Fibroblast of villous mesenchyme (primary cell): ENCODE measurements around the gene RTN4RL2. TPM values are rescaled to one million over a fixed set of nuclear protein-coding genes. Genes with fewer than 3 reads are reported as not detected.

Experiments
- DNase-seq: peaks from one replicate; pipeline ENCODE4 v3.0.0-alpha.2; 2010; ENCODE audit warnings: low read depth
- H3K4me3 ChIP-seq: 2 replicates; pipeline ENCODE4 v1.5.1; 2011; ENCODE audit warnings: low read depth, mild to moderate bottlenecking, low read length
- CTCF ChIP-seq: IDR thresholded peaks from 2 replicates; pipeline ENCODE4 v1.5.1; 2012; ENCODE audit warnings: low read depth, mild to moderate bottlenecking, low read length; ENCODE audit not compliant: insufficient read depth
- total RNA-seq: library from RNA; depleted of rRNA; stranded (reverse); fragments of >200 nt; gene quantifications from 2 replicates; pipeline ENCODE4 v1.2.3, GENCODE V29; 2012

Gene RTN4RL2
- total RNA-seq, 1 donor, result not detected

GRCh38 chr11:57480409-57481137 lies 20.2 kb downstream of the RTN4RL2 start:
- TF ChIP-seq CTCF, result peak; percentile 79
- H3K4me3 ChIP-seq, result no peak overlapping the region
- peak; percentile 51 for DNase-seq

GRCh38 chr11:57481315-57481714 lies 21.0 kb downstream of the RTN4RL2 start:
- no peak for TF ChIP-seq CTCF
- DNase-seq, result no peak
- no peak overlapping the region for H3K4me3 ChIP-seq

- peak overlapping the region; percentile 44 for H3K4me3 ChIP-seq
- TF ChIP-seq CTCF, result no peak
- no peak for DNase-seq
Observed at GRCh38 chr11:57481915-57482781, 21.8 kb downstream of the RTN4RL2 start.

- peak; percentile 22 for DNase-seq
- TF ChIP-seq CTCF, result peak; percentile 75
- peak overlapping the region; percentile 44 for H3K4me3 ChIP-seq
Observed at GRCh38 chr11:57482782-57483561, 22.6 kb downstream of the RTN4RL2 start.

- no peak for TF ChIP-seq CTCF
- no peak overlapping the region for H3K4me3 ChIP-seq
- no peak for DNase-seq
Observed at GRCh38 chr11:57483562-57483918, 23.2 kb downstream of the RTN4RL2 start.

- DNase-seq, result no peak
- TF ChIP-seq CTCF, result no peak
- no peak overlapping the region for H3K4me3 ChIP-seq
Observed at GRCh38 chr11:57484141-57484710, 23.9 kb downstream of the RTN4RL2 start.
